Smooth muscle cell (in vitro differentiated cells): ENCODE measurements around the gene ELMO1. TPM values are rescaled to one million over a fixed set of nuclear protein-coding genes. Genes with fewer than 3 reads are reported as not detected.

ENCODE experiments used
- DNase-seq: peaks from one replicate; lab custom pipeline; 2025; ENCODE audit not compliant: unreplicated experiment; lab: John Stamatoyannopoulos, UW
- H2AFZ ChIP-seq: fragments of 200-600 bp; sonication (generic); 2 replicates; pipeline ENCODE4 v1.6.0; 2016; ENCODE audit warnings: antibody characterized with exemption, low read depth, mild to moderate bottlenecking
- H3F3A ChIP-seq: fragments of 200-600 bp; sonication (generic); 2 replicates; pipeline ENCODE4 v1.6.0; 2017; ENCODE audit warnings: antibody characterized with exemption, low read depth
- H3K27ac ChIP-seq: fragments of 200-600 bp; sonication (generic); 2 replicates; pipeline ENCODE4 v1.5.1; 2016; ENCODE audit warnings: low read depth, mild to moderate bottlenecking
- H3K27me3 ChIP-seq: fragments of 200-600 bp; sonication (generic); 2 replicates; pipeline ENCODE4 v1.6.1; 2016; ENCODE audit warnings: low read depth, mild to moderate bottlenecking
- H3K36me3 ChIP-seq: fragments of 200-600 bp; sonication (generic); 2 replicates; pipeline ENCODE4 v1.5.1; 2016; ENCODE audit warnings: low read depth
- H3K4me1 ChIP-seq: fragments of 200-600 bp; sonication (generic); 2 replicates; pipeline ENCODE4 v1.5.1; 2016; ENCODE audit warnings: low read depth
- H3K4me2 ChIP-seq: fragments of 200-600 bp; sonication (generic); 2 replicates; pipeline ENCODE4 v1.6.0; 2016; ENCODE audit warnings: mild to moderate bottlenecking
- H3K4me3 ChIP-seq: fragments of 200-600 bp; sonication (generic); 2 replicates; pipeline ENCODE4 v1.5.1; 2016; ENCODE audit warnings: mild to moderate bottlenecking
- H3K79me2 ChIP-seq: fragments of 200-600 bp; sonication (generic); 2 replicates; pipeline ENCODE4 v1.6.0; 2016; ENCODE audit warnings: low read depth, mild to moderate bottlenecking
- H3K9ac ChIP-seq: fragments of 200-600 bp; sonication (generic); 2 replicates; pipeline ENCODE4 v1.6.0; 2016; ENCODE audit warnings: low read depth
- H3K9me3 ChIP-seq: fragments of 200-600 bp; sonication (generic); replicated peaks from 2 replicates; pipeline ENCODE4 v1.5.1; 2016; ENCODE audit warnings: low read depth
- H4K20me1 ChIP-seq: fragments of 200-600 bp; sonication (generic); 2 replicates; pipeline ENCODE4 v1.6.0; 2016; ENCODE audit warnings: low read depth
- WGBS: methylation state at CpG from one replicate; pipeline ENCODE4 v1.1.7; 2016; ENCODE audit warnings: low lambda C conversion rate; 5-methylcytosine and 5-hydroxymethylcytosine counted together
- polyA plus RNA-seq: library from polyadenylated mRNA; unstranded; fragments of >200 nt; fragmentation: Nextera tagmentation; extraction: Ambion mirVana; gene quantifications from 2 replicates; pipeline ENCODE4 v1.2.1, GENCODE V29; 2016
- total RNA-seq: library from RNA; depleted of rRNA; stranded (reverse); fragments of >200 nt; gene quantifications from 2 replicates; pipeline ENCODE4 v1.2.3, GENCODE V29; 2014
- TF ChIP-seq, protein P1 (sequence below): fragments of 200-600 bp; sonication (generic); IDR thresholded peaks from 2 replicates; pipeline ENCODE4 v1.5.1; 2017; ENCODE audit warnings: borderline replicate concordance, mild to moderate bottlenecking, antibody characterized with exemption; ENCODE audit not compliant: insufficient read depth, poor library complexity, severe bottlenecking

Gene ELMO1
- total and polyA plus RNA-seq, 2 experiments from 2014 or later: 8.2 to 36.0 TPM

DNA sequence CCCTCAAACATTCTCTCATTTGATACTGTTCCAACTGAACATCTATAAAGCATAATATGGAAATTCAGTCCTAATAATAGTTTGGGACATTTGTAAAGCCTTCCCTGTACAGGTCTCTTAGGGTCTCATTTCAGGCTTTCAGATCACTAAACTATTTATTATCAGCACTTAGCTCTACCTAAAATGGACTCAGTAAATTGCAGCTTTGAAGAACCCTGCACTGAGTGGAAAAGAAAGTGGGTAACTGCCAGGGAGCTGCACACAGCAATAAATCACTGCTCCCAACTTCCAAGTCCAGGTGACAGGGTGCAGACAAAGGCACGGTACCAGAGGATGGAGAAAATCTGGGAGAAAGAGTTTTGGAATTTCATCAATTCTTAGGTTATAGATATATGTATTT, 559.5 kb downstream of the ELMO1 start:
- no peaks in the 10 kb centered on the region for H3F3A ChIP-seq
- DNase-seq: no peak

DNA sequence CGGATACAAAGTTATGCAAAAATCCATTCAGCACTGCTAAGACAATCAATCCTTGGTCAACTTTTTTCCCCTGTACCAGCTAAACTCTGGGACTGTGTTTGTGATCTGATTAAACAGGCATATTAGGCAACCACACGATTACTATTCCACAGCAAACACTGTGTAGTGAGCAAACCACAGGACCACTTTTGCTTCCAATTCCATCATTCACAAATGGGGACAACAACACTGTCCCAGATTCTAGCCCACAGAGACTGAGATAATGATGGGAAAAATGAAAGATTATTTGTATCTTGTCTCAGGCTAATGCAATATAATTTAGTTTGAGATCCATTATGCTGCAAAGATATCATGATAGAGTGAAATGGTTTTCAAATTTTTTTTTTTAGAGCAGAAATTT, 560.7 kb downstream of the ELMO1 start:
- Histone ChIP-seq H3K4me2 (no peak overlapping the region), H3K9ac (no peak overlapping the region), H3K27ac (no peak overlapping the region), H3K4me1 (no peaks in the 10 kb centered on the region), H4K20me1 (no peaks in the 10 kb centered on the region), H3K27me3 (no peaks in the 10 kb centered on the region), H3K9me3 (no peaks in the 10 kb centered on the region), H3K79me2 (no peaks in the 10 kb centered on the region), H3F3A (no peaks in the 10 kb centered on the region), H2AFZ (no peak overlapping the region), H3K36me3 (no peaks in the 10 kb centered on the region), H3K4me3 (no peak overlapping the region)
- no peak for DNase-seq
- TF ChIP-seq, protein P1, sequence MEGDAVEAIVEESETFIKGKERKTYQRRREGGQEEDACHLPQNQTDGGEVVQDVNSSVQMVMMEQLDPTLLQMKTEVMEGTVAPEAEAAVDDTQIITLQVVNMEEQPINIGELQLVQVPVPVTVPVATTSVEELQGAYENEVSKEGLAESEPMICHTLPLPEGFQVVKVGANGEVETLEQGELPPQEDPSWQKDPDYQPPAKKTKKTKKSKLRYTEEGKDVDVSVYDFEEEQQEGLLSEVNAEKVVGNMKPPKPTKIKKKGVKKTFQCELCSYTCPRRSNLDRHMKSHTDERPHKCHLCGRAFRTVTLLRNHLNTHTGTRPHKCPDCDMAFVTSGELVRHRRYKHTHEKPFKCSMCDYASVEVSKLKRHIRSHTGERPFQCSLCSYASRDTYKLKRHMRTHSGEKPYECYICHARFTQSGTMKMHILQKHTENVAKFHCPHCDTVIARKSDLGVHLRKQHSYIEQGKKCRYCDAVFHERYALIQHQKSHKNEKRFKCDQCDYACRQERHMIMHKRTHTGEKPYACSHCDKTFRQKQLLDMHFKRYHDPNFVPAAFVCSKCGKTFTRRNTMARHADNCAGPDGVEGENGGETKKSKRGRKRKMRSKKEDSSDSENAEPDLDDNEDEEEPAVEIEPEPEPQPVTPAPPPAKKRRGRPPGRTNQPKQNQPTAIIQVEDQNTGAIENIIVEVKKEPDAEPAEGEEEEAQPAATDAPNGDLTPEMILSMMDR: no peak
- 84% methylated on average over 2 of the region's 2 CpGs for WGBS

More for the DNA sequence above, 559.5 kb downstream of the ELMO1 start:
- Histone ChIP-seq H3K9ac (no peak overlapping the region), H3K27ac (no peak overlapping the region), H2AFZ (no peak overlapping the region), H3K36me3 (no peaks in the 10 kb centered on the region), H3K27me3 (no peaks in the 10 kb centered on the region), H3K79me2 (no peaks in the 10 kb centered on the region), H4K20me1 (no peaks in the 10 kb centered on the region), H3K4me1 (no peaks in the 10 kb centered on the region), H3K4me2 (no peak overlapping the region), H3K9me3 (no peaks in the 10 kb centered on the region), H3K4me3 (no peak overlapping the region)
- TF ChIP-seq, protein P1: no peak
- WGBS: 78% methylated on average over 1 of the region's 1 CpG

DNA sequence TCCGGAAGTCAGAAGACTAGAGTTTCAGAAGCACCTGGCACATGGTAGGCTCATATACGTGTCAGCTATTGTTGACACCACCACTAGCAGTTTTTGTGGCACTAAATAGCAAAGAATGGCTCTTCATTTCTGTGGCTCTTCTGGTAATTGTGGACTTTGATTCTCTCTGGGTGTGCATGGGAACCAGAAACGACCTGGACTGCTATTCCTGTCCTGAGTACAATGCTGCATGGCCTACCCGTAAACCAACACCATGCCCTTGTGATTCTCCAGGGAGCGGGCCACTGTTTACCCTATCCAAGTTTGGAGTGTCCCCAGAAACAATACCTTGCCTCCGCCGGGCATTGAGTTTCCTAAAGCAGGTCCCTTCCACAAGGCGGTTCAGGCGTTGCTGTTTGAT, 561.4 kb downstream of the ELMO1 start:
- H3K4me3 ChIP-seq: no peak overlapping the region
- TF ChIP-seq, protein P1: no peak
- no peaks in the 10 kb centered on the region for H3K9me3 ChIP-seq
- H4K20me1 ChIP-seq: no peaks in the 10 kb centered on the region
- no peaks in the 10 kb centered on the region for H3K27me3 ChIP-seq
- H3K36me3 ChIP-seq: no peaks in the 10 kb centered on the region
- no peak overlapping the region for H3K9ac ChIP-seq
- DNase-seq: no peak
- no peaks in the 10 kb centered on the region for H3F3A ChIP-seq
- 88% methylated on average over 9 of the region's 9 CpGs for WGBS
- H2AFZ ChIP-seq: no peak overlapping the region
- H3K27ac ChIP-seq: no peak overlapping the region
- no peaks in the 10 kb centered on the region for H3K79me2 ChIP-seq
- H3K4me2 ChIP-seq: no peak overlapping the region
- no peaks in the 10 kb centered on the region for H3K4me1 ChIP-seq

DNA sequence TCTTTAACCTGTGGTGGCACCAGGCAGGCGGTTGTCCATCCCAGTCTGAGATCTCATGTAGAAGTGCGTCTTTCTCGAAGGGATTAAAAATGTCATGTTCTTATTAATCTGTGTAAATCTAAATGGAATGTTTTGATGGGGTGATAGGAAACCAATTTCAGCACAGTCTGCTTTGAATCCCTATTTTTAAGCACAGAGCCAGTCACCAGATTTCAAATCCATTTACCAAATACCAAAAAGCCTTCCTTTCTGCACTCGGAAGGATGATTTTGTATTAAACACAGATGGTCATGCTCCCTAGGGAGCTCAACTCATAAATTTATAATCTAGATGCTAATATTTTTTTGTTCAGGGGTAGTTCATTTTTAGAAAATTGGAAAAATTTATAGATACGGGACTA, 563.8 kb downstream of the ELMO1 start:
- H3K27ac ChIP-seq: no peak overlapping the region
- H4K20me1 ChIP-seq: no peaks in the 10 kb centered on the region
- no peak overlapping the region for H2AFZ ChIP-seq
- H3F3A ChIP-seq: no peaks in the 10 kb centered on the region
- no peak overlapping the region for H3K4me2 ChIP-seq
- DNase-seq: no peak
- H3K4me1 ChIP-seq: peaks cover 5% of the 10 kb centered on the region
- H3K36me3 ChIP-seq: no peaks in the 10 kb centered on the region
- TF ChIP-seq, protein P1: no peak
- no peaks in the 10 kb centered on the region for H3K79me2 ChIP-seq
- H3K9ac ChIP-seq: no peak overlapping the region
- H3K4me3 ChIP-seq: no peak overlapping the region
- 87% methylated on average over 5 of the region's 5 CpGs for WGBS
- H3K9me3 ChIP-seq: no peaks in the 10 kb centered on the region
- no peaks in the 10 kb centered on the region for H3K27me3 ChIP-seq
